Globus pallidus (tissue), 1 donor: Measurements from ENCODE around the gene SATB1.
"Not testable (repeated sequence)": the region's sequence is repeated elsewhere in the genome, so short reads cannot be mapped to it uniquely, and the experiment has no call there.

Source experiments
- DNase-seq: peaks from one replicate; pipeline ENCODE4 v3.0.0-alpha.2; 2015; ENCODE audit warnings: low spot score

Gene SATB1

DNA sequence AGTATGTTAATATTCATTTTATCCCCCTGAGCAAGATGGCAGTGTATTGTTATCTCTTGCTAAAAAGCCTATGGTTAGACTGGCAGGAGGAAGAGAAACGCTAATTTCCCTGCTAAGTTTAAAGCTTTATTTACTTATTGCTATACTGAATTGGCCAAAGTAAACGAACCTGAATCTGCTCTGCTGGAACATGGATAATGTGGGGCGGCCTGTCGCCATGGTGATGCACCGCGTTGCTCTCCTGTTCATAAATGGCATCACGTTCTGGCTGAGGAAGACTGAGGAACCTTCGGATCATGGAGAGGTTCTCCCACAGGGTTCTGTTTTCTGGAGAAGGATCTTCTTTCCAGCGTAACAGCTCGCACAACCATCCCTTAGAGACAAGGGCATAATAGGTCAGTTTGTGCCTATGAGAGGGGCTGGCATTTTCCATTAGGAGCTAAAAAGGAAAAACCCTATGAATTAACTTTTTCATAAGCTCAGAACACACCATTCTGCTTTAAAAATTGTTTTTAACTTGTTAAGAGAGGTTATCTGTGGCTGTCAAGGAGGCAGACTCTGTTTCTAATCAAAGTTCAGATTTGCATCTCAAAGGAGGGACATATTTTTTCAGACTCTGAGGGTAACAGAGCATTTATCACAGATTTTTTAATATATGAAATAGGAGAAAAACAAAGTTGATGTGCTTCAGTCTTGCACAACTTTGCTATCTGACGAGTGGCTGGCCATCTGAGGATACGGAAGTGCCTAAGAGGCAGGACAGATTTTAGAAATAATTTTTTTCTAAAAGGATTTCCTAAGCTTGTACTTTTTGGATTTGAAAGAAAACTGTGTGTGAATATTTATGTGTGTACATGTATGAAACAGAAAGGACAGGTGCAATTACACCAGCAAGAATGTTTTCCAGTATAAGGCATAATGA, 73.1 kb downstream of the SATB1 start:
- DNase-seq, result no peak

GRCh38 chr3:18351069-18351628, 74.0 kb downstream of the SATB1 start:
- no peak for DNase-seq

GRCh38 chr3:18349197-18349798, 75.8 kb downstream of the SATB1 start:
- DNase-seq, result no peak

DNA sequence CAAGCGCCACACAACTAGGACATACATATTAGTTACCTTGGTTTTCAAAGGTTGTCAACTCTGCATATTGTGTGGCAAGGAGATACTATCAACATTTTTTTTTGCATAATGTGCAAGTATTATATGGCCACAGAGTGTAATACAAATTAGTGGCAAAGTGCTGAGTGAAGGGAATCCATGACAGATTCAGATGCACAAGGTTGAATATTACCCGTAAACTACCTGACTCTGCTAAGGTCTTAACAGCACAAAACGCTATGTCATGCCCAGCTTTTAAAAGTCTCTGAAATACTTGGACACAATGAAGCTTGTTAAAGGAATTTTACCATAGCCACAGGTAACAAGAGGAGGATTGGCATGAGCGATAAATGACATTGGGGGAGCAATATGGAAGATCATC, 79.0 kb downstream of the SATB1 start:
- no peak for DNase-seq

- DNase-seq, result no peak
These were observed 80.1 kb downstream of the SATB1 start for GRCh38 chr3:18345015-18345367.

DNA sequence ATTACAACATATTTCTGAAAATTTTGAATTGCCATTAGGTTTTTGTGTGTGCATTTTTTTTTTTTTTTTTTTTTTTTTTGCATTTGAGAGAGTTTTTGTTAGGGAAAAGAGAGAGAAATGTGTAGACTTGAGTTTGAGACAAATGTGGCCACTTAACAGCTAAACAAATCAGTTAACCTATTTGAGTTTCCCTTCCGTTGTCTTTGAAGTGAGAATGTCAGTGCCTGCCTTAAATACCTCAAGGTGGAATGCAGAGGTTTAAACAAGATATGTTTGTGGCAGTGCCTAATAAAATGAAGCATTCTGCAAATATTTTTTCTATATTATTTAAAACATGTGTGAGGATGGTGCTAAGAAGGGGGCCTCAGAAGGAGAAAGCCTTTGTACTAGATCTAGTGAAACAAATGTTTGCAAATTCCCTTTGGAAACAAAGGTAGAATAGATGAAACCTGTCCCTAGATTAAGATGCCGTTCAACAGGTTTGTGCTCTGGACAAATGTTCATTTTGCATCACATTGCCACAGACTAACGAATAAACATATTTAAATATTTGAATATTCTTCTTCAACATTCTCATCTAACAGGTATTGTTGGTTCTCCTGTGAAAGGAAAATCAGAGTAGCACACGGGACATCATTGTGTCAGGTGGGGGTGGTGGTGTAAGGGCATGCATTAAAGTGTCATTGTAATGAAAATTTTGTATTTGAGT, 80.7 kb downstream of the SATB1 start:
- no peak for DNase-seq

GRCh38 chr3:18343809-18344208, 81.3 kb downstream of the SATB1 start:
- DNase-seq, result no peak

GRCh38 chr3:18338827-18339514, 86.2 kb downstream of the SATB1 start:
- no peak for DNase-seq

GRCh38 chr3:18337231-18337630, 87.9 kb downstream of the SATB1 start:
- DNase-seq, result no peak

GRCh38 chr3:18334837-18335601, 90.1 kb downstream of the SATB1 start:
- DNase-seq, result no peak

DNA sequence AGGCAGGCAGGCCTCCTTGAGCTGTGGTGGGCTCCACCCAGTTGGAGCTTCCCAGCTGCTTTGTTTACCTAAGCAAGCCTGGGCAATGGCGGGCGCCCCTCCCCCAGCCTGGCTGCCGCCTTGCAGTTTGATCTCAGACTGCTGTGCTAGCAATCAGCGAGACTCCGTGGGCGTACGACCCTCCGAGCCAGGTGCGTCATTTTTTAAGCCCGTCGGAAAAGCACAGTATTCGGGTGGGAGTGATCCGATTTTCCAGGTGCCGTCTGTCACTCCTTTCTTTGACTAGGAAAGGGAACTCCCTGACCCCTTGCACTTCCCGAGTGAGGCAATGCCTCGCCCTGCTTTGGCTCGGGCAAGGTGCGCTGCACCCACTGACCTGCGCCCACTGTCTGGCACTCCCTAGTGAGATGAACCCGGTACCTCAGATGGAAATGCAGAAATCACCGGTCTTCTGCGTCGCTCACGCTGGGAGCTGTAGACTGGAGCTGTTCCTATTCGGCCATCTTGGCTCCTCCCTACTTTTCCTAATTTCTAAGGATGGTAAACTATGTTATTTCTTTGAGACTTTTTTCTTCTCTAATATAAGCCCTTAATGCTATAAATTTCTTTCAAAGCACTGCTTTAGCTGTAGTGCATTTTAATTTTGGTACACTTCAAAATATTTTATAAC, 94.2 kb downstream of the SATB1 start:
- not testable (repeated sequence) for DNase-seq

DNA sequence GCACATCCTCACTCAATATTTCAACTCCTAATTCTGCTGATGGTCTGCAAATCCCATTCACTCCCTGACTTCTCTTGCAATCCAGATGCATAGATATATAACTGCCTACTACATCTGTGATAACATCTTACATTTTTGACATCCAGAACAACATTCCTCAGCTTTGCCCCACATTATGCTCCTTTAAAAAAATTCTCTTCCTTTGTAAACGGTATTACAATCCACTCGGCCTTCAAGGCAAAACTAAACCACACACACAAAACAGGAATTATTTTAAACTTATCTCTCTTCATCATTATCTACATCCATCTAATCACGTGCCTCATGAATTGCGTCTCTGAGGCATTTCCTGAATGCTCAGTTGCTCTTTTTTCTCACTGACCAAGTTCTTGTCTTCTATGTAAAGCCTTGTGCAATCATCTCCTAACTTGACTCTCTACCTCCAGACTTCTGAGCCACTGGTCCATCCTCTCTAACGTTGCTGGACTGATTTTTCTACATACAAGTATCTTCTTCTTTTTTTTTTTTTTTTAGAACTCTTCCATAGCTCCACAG, 117.0 kb downstream of the SATB1 start:
- DNase-seq, result no peak

DNA sequence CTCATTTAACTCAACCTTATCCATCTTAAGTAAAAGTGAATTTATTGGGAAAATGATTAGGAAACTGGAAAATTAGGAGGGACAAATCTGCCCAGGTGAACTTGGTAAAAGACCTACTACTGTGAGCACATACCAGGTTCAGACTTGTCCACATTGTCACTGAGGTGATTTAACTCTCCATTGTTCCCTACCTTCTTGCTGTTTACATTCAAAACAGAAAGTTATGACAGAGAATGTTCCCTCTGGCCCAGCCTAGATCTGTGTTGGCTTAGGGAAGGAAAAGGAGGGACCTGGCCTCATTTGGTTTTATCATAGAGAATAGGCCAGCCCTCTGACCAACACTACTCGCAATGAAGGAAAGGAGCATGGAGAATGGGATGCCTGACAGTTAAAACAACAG, 117.6 kb downstream of the SATB1 start:
- no peak for DNase-seq

DNA sequence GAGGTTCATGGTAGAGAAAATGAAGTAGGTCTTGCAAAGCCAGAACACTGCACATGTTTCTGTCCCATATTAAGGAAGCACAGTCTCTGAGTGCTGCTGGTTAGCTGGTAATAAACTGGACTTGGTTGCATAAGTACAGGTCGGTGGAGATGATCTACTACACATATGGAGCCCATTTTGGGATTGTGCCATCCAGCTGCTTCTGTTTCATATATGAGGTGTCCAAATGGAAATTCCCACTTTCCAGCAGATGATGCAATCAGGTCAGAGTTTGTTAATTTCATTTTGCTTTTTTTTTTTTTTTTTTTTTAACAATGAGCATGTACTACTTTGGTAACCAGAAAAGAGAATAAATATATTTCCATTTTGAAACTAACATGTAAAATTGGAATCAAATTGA, 122.6 kb downstream of the SATB1 start:
- no peak for DNase-seq

DNA sequence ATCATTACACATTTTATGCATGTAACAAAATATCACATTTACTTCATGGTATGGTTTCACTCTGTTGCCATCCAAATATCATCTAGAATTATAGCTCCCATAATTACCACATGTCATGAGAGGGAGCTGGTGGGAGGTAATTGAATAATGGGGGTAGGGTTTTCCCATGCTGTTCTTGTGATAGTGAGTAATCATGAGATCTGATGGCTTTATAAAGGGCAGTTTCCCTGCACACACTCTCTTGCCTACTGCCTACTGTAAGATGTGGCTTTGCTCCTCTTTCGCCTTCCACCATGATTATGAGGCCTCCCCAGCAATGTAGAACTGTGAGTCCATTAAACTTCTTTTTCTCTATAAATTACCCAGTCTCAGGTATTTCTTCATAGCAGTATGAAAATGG, 123.4 kb downstream of the SATB1 start:
- no peak for DNase-seq

DNA sequence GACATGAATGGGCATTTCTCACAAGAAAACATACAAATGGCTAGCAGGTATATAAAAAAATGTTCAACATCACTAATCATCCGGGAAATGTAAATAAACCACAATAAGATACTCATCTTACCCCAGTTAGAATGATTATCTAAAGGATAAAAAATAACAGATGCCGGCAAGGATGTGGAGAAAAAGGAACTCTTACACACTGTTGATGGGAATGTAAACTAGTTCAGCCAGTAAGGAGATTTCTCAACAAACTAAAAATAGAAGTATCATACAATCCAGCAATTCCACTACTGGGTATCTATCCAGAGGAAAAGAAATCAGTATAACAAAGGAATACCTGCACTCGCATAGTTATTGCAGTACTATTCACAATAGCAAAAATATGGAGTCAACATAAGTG, 124.2 kb downstream of the SATB1 start:
- DNase-seq, result no peak

- no peak for DNase-seq
These were observed 128.0 kb downstream of the SATB1 start for GRCh38 chr3:18297126-18297525.
